ENCODE data around the gene SLC9A5. TPM values are rescaled to one million over a fixed set of nuclear protein-coding genes. Genes with fewer than 3 reads are reported as not detected.

Gene SLC9A5
- total and polyA plus RNA-seq, 10 of the 15 experiments (the other 5 are each of a cell fraction or from before 2014, with no cell fraction given): 0.26 to 5.7 (median 1.5) TPM

- TF ChIP-seq CBFB (IDR thresholded peaks at IDR 0.05; ENCODE audit: low read depth): no peak
- no peak for TF ChIP-seq TCF3 (IDR thresholded peaks at IDR 0.05; ENCODE audit: borderline replicate concordance, insufficient read depth, low read depth, low read length)
- TF ChIP-seq, protein P1, sequence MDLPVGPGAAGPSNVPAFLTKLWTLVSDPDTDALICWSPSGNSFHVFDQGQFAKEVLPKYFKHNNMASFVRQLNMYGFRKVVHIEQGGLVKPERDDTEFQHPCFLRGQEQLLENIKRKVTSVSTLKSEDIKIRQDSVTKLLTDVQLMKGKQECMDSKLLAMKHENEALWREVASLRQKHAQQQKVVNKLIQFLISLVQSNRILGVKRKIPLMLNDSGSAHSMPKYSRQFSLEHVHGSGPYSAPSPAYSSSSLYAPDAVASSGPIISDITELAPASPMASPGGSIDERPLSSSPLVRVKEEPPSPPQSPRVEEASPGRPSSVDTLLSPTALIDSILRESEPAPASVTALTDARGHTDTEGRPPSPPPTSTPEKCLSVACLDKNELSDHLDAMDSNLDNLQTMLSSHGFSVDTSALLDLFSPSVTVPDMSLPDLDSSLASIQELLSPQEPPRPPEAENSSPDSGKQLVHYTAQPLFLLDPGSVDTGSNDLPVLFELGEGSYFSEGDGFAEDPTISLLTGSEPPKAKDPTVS (IDR thresholded peaks at IDR 0.05; ENCODE audit: low read depth, low read length): no peak
- TF ChIP-seq MEF2B (IDR thresholded peaks at IDR 0.05; ENCODE audit: partially characterized antibody, poor library complexity, severe bottlenecking): no peak
- TF ChIP-seq, protein P2, sequence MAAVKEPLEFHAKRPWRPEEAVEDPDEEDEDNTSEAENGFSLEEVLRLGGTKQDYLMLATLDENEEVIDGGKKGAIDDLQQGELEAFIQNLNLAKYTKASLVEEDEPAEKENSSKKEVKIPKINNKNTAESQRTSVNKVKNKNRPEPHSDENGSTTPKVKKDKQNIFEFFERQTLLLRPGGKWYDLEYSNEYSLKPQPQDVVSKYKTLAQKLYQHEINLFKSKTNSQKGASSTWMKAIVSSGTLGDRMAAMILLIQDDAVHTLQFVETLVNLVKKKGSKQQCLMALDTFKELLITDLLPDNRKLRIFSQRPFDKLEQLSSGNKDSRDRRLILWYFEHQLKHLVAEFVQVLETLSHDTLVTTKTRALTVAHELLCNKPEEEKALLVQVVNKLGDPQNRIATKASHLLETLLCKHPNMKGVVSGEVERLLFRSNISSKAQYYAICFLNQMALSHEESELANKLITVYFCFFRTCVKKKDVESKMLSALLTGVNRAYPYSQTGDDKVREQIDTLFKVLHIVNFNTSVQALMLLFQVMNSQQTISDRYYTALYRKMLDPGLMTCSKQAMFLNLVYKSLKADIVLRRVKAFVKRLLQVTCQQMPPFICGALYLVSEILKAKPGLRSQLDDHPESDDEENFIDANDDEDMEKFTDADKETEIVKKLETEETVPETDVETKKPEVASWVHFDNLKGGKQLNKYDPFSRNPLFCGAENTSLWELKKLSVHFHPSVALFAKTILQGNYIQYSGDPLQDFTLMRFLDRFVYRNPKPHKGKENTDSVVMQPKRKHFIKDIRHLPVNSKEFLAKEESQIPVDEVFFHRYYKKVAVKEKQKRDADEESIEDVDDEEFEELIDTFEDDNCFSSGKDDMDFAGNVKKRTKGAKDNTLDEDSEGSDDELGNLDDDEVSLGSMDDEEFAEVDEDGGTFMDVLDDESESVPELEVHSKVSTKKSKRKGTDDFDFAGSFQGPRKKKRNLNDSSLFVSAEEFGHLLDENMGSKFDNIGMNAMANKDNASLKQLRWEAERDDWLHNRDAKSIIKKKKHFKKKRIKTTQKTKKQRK (IDR thresholded peaks at IDR 0.05; ENCODE audit: low read depth, low read length): no peak
- TF ChIP-seq, protein P3, sequence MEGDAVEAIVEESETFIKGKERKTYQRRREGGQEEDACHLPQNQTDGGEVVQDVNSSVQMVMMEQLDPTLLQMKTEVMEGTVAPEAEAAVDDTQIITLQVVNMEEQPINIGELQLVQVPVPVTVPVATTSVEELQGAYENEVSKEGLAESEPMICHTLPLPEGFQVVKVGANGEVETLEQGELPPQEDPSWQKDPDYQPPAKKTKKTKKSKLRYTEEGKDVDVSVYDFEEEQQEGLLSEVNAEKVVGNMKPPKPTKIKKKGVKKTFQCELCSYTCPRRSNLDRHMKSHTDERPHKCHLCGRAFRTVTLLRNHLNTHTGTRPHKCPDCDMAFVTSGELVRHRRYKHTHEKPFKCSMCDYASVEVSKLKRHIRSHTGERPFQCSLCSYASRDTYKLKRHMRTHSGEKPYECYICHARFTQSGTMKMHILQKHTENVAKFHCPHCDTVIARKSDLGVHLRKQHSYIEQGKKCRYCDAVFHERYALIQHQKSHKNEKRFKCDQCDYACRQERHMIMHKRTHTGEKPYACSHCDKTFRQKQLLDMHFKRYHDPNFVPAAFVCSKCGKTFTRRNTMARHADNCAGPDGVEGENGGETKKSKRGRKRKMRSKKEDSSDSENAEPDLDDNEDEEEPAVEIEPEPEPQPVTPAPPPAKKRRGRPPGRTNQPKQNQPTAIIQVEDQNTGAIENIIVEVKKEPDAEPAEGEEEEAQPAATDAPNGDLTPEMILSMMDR (IDR thresholded peaks at IDR 0.05 in 2 of 3, conservative IDR thresholded peaks at IDR 0.05 in 1 of 3; ENCODE audit: control insufficient read depth in 2 of 3, extremely low read depth in 1 of 3, insufficient read depth in 1 of 3, low read depth in 3 of 3, low read length in 3 of 3): peak; percentile 40 to 59 (median 44); a peak in 5 of 6 replicates
- TF ChIP-seq MXI1 (IDR thresholded peaks at IDR 0.05; ENCODE audit: low read depth, low read length): peak; percentile 18; the same call in 1 of the 2 replicates
- no peak for TF ChIP-seq POLR2AphosphoS2 (IDR thresholded peaks at IDR 0.05; ENCODE audit: low read depth, low read length)
- TF ChIP-seq NKRF (conservative IDR thresholded peaks at IDR 0.05): no peak; the same call in none of the 2 replicates
- 0 out of 2 replicates have a peak, but pooled peaks have one; percentile 41 for TF ChIP-seq LARP7 (IDR thresholded peaks at IDR 0.05)
- TF ChIP-seq MTA2 (IDR thresholded peaks at IDR 0.05; ENCODE audit: low read depth): no peak; the same call in 1 of the 2 replicates
- TF ChIP-seq, protein P4, sequence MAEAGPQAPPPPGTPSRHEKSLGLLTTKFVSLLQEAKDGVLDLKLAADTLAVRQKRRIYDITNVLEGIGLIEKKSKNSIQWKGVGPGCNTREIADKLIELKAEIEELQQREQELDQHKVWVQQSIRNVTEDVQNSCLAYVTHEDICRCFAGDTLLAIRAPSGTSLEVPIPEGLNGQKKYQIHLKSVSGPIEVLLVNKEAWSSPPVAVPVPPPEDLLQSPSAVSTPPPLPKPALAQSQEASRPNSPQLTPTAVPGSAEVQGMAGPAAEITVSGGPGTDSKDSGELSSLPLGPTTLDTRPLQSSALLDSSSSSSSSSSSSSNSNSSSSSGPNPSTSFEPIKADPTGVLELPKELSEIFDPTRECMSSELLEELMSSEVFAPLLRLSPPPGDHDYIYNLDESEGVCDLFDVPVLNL (IDR thresholded peaks at IDR 0.05; ENCODE audit: low read depth, low read length): no peak
- TF ChIP-seq, protein P5, sequence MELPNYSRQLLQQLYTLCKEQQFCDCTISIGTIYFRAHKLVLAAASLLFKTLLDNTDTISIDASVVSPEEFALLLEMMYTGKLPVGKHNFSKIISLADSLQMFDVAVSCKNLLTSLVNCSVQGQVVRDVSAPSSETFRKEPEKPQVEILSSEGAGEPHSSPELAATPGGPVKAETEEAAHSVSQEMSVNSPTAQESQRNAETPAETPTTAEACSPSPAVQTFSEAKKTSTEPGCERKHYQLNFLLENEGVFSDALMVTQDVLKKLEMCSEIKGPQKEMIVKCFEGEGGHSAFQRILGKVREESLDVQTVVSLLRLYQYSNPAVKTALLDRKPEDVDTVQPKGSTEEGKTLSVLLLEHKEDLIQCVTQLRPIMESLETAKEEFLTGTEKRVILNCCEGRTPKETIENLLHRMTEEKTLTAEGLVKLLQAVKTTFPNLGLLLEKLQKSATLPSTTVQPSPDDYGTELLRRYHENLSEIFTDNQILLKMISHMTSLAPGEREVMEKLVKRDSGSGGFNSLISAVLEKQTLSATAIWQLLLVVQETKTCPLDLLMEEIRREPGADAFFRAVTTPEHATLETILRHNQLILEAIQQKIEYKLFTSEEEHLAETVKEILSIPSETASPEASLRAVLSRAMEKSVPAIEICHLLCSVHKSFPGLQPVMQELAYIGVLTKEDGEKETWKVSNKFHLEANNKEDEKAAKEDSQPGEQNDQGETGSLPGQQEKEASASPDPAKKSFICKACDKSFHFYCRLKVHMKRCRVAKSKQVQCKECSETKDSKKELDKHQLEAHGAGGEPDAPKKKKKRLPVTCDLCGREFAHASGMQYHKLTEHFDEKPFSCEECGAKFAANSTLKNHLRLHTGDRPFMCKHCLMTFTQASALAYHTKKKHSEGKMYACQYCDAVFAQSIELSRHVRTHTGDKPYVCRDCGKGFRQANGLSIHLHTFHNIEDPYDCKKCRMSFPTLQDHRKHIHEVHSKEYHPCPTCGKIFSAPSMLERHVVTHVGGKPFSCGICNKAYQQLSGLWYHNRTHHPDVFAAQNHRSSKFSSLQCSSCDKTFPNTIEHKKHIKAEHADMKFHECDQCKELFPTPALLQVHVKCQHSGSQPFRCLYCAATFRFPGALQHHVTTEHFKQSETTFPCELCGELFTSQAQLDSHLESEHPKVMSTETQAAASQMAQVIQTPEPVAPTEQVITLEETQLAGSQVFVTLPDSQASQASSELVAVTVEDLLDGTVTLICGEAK (IDR thresholded peaks at IDR 0.05; ENCODE audit: borderline replicate concordance): peak; percentile 51; the same call in 1 of the 2 replicates
Observed at GRCh38 chr16:67246081-67246755, 2.6 kb upstream of the SLC9A5 start (continued).
